Ammon's horn (tissue), 1 donor: ENCODE data around the gene FXYD7.
"Not testable (repeated sequence)": the region's sequence is repeated elsewhere in the genome, so short reads cannot be mapped to it uniquely, and the experiment has no call there.

Source experiments
- DNase-seq: peaks from one replicate; pipeline ENCODE4 v3.0.0-alpha.2; 2016; ENCODE audit warnings: low spot score

The FXYD7 gene

DNA sequence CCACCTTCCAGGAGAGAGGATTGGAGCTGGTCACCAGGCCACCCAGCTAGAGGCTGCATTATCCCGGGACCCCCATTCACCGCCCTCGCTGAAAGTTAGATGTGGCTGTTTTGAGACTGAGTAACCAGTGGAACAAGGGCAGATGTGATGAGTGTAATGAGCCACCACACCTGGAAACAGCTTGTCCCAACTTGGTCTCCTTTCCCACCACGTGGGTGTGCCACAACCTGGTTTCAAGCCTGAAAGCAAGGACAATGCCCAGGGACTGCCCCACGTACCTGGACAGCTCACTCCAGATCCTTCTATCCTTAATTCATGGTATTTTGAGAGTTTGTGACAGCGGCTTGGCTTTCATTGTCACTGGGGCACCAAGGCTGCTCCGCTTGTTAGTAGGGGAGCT is 15.2 kb upstream of the FXYD7 start:
- no peak for DNase-seq

DNA sequence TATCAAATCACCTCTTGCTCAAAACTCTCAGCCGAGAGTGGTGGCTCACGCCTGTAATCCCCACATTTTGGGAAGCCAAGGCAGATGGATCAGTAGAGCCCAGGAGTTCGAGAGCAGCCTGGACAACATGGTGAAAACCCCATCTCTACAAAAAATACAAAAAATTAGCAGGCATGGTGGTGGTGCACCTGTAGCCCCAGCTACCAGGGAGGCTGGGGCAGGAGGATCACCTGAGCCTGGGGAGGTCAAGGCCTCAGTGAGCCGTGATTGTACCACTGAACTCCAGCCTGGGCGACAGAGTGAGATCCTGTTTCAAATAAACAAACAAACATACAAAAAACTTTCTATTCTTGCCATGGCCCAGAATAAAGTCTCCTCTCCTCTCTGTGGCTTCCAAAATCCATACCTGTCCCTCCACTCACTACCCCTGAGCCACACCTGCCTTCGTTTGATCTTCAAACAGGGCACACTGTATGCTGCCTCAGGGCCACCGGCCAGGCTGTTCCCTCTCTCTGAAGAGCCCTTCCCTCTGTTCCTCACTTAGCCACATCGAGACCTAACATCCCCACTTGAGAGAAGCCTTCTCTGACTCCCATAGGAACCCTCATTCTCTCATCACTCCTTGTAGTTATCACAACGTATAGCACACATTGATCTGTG is 14.5 kb upstream of the FXYD7 start:
- no peak for DNase-seq

DNA sequence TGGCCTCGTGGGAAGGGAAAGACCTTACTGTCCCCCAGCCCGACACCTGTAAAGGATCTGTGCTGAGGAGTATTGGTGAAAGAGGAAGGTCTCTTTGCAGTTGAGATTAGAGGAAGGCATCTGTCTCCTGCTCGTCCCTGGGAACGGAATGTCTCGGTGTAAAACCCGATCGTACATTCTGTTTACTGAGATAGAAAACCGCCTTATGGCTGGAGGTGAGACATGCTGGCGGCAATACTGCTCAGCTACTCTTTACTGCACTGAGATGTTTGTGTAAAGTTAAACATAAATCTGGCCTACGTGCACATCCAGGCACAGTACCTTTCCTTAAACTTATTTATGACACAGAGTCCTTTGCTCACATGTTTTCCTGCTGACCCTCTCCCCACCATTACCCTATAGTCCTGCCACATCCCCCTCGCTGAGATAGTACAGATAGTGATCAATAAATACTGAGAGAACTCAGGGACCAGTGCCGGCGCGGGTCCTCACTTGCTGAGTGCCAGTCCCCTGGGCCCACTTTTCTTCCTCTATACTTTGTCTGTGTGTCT is 13.3 kb upstream of the FXYD7 start:
- DNase-seq, result not testable (repeated sequence)

DNA sequence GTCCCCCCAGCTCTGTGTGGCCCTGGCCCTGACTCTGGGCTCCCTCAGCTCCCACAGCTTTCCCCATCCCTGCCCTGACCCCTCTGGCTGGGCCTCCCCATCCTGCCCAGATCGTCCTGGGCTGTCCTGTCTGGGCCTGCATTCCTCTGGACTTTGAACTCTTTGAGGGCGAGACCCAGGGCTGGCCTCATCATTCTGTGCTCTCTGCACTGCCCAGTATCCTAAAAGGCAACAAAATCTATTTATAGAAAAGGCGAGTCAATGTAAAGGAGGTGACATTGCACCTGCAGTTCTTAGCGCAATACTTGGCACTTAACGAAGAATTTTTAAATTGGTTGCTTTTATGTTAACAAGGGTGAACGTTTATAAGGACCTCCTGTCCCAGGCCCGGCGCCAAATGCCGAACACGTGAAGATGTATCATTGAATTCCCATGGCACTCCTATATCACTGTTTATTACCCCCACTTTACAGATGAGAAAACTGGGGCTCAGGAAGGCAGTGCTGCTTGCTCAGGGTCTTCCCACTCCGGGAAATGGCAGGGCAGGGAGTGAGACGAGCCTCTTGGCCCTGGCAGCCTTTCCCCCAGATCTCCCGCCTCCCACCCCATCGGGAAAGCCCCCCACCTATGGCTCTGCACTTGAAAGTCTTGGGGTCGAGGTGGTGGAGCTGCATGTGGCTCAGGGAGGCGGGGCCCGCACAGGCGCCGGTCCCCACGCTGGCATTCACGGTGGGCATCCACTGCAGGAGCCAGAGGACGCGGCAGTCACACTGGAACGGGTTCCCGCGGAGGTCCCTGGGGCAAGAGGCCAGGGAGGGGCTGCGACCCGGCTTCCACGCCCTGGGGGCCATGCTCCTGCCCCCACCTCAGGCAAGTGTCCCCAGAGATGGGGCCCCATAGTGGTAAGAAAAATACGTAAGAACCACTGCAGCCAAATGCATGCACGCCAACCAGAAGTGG is 12.0 kb upstream of the FXYD7 start:
- DNase-seq, result no peak

DNA sequence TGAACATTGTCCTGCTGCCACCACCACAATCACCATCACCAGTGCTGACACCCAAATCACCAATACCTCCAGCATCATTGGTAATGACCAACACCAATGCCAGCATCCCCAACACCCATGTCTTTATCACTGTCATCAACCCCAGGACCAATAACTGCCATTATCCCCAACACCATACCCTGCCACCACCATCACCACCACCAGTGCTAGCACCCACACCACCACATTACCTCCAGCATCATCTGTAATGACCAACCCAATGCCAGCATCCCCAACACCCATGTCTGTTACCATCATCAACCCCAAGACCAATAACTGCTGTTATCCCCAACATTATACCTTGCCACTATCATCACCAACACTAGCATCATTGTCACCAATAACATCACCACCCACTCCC is 10.8 kb upstream of the FXYD7 start:
- DNase-seq, result no peak

DNA sequence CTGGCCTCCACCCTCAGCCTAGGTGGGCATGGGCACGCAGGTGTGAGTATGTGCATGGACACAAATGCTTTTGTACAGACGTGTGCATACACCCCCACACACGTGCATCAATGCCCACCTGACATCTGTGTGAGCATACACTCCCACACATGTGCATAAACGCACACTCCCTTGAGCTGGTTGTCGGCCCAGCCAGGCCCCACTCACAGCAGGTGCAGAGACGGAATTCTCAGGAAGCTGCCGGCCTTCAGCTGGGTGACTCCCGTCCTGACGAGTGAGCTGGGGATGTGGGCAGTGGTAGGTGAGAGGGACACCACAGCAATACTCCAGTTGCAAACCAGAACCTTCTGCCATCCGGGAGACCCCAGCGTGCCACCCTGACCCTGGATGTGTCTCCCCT is 9.2 kb upstream of the FXYD7 start:
- DNase-seq, result no peak

DNA sequence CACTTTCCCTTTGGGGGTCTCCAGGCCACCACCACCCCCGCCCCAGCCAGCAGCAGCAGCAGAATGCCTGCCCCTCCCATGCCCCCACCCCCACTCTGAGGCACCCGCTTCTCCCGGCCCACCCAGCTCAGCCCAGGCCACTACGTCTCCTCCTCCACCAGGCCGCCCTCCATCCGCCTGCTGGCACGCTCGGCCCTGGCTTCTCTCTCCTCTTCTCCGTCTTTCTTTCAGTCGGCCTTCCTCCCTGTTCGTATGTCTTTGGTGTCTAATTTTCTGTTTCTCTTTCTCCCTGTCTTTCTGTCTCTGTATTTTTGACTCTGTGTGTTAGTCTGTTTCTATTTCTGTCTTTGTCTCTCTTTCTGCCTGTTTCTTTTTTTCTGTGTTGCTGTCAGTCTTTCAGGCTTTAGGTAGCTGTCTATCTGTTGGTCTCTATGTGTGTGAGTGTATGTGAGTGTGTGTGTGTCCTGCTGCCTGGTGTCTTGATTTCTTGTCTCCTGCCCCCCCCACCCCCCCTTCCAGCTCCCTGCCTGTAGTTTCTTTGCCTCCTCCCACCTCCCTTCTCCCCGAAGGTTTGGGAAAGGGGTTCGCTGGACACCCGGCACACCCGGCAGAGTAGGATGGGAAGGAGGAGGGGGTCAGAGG is 8.3 kb upstream of the FXYD7 start, which contains the start of gene LGI4:
TSS of gene LGI4 (minus strand) at position 459 of the 642 bp plus-strand sequence. CDS start at position 80, 379 bp downstream.
- peak; percentile 32 for DNase-seq

DNA sequence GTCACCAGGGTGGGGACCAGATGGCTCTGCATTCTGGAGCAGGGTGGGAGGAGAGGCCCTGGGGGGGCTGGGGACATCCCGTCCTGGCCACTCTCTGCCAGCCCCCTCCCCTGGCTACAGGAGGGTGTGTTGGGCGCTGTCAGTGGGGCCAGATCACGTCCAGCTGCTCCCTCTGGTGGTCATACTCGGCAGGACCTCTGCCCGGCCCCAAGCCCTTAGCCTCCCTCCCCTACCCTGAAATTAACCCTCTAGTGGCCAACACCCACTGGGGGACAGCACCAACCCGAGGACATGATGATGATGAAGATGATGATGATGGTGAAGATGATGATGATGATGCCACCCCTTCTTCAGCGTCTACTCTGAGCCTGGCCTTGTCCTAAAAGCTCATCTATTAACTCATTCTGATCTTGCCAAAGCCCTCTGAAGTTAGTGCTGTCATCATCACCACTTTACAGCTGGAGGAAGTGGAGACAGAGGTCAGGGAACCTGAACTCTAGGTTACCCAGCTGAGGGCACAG is 7.6 kb upstream of the FXYD7 start:
- DNase-seq, result peak; percentile 91

DNA sequence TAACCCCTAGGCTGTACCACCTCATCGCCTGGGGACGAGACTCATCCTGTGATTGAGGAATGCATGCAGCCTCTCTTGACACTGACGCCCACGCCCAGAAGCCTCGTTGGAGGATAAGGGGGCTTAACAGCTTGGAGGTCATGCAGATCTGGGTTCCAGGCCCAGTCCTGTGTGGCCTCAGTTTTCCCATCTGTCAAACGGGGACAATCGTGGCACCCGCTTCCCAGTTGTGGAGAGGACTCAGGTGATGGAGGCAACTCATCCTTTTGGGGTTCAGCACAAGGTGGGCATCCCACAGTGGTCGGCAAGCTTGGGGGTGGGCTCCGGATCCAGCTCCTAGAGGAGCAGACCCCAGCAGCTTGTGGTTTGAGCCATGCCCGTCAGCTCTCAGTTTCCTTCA is 6.8 kb upstream of the FXYD7 start:
- no peak for DNase-seq

DNA sequence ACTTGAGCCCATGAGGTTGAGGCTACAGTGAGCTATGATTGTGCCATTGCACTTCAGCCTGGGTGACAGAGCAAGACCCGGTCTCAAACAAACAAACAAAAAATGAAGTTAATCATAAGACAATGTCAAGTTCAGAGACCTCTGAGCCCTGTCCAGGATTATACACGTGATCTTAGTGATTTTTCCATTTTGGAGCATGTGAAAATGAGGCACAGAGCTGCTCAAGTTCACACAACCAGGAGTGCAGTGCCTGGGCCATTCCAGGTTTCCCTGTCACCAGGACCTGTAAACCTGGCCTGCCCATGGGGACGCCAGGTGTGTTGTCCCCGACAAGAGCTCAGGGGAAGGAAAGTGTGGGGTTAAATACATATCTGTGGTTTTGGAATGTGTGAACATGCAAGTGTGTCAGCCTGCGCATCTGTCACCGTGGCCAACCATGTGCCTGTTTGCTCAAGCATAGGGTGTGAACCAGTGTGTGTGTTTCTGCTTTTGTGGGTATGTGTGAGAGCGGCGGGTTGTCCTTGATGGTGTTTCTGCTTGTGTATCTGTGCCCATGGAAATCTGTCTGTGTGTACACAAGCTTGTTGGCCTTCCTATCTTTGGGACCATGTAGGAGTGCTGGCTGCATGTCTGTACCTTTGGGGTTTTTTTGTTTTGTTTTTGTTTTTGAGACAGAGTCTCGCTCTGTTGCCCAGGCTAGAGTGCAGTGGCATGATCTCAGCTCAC is 5.9 kb upstream of the FXYD7 start:
- no peak for DNase-seq

DNA sequence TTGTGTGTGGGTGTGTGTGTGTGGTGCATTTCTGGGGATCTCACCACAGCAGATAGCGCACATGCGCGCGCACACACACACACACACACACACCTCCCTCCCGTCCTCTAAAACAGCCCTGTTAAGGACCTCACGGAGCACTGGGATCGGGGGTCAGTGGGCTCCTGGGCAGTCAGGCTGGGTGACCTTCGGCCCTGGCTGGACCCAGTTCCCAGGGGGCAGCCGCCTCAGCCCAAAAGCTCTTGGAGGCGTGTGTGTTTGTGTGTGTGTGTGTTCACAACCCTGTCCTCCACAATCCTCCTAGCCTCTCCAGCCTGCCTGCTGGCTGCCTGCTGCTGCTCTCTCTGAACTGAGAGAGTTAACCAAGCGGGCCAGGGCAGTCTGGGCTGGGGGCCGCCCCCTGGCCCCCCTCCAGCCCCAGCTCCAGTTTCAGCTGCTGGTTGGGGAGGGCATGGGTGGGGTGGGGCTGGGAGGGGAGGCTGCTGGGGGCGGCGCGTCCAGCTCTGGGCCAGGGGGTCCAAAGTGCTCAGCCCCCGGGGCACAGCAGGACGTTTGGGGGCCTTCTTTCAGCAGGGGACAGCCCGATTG is 4.7 kb upstream of the FXYD7 start, which contains the start of gene FXYD1:
TSS of gene FXYD1 (plus strand) at position 520 of the 588 bp plus-strand sequence. CDS start 1,256 bp downstream, outside the sequence.
- no peak for DNase-seq

DNA sequence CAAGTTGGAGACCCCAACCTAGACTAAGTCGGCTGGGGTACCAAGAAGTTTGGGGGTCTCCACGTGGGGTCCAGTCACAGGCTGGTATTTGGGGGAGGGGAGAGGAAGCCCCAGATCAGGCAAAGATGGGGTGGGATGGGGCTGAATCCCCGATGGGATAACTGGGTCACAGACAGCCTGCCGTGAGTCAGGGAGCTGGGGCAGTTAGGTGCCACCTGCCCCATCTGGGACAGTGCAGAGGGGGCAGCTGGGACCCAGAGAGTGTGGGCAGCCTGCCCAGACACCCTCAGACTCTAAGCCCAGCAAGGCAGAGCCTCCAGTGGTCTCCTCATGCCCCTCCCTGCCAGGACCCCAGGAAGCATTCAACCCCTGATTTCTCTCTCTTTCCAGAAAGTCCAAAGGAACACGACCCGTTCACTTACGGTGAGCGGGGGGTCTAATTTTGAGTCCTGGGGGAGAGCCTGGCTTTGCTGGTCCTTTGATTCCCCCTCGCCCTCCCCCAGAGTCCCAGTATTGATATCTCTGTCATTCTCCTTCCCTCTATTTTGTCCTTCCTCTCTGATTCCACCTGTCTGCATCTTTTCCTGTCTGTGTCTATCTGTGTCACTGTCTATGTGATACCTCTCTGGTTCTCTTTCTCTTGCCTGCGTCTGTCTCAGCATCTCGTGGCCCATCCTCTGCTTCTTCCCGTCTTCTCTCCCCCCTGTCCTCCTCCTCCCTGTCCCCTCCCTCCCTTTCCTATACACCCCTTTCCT is 2.7 kb upstream of the FXYD7 start:
- no peak for DNase-seq

DNA sequence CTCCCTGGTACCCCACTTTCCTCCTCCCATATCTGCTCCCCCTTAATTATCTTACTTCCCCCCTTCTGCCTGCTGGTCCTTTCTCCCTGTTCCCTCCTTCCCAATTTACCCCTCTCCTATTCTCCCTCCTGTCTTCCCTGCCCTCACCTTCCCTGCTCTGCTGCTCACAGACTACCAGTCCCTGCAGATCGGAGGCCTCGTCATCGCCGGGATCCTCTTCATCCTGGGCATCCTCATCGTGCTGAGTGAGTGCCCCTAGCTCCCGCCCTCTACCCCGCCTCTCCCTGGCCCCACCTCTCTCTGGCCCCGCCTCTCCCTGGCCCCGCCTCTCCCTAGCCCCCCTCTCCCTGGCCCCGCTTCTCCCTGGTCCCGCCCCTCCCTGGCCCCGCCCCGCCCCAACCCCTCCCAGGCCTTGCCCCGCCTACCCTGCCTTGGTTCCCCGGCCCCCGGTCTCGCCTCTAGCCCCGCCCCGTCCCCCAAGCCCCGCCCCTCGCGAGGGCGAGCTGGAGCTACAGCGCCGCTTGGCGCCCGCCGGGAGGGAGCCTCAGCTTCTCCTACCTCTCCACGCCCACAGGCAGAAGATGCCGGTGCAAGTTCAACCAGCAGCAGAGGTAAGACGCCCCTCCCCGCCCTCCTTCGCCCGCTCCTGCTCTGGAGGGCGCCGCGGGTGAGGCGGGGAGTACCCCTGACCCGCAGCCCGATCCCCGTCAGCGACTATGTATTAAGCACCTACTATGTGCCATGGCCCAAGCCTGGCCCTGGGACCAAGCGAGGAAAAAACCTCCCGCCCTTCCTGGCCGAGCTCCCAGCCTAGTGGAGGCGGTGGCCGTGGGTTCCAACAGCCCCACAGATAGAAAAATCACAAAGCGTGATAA is 1.9 kb upstream of the FXYD7 start:
- peak; percentile 96 for DNase-seq

DNA sequence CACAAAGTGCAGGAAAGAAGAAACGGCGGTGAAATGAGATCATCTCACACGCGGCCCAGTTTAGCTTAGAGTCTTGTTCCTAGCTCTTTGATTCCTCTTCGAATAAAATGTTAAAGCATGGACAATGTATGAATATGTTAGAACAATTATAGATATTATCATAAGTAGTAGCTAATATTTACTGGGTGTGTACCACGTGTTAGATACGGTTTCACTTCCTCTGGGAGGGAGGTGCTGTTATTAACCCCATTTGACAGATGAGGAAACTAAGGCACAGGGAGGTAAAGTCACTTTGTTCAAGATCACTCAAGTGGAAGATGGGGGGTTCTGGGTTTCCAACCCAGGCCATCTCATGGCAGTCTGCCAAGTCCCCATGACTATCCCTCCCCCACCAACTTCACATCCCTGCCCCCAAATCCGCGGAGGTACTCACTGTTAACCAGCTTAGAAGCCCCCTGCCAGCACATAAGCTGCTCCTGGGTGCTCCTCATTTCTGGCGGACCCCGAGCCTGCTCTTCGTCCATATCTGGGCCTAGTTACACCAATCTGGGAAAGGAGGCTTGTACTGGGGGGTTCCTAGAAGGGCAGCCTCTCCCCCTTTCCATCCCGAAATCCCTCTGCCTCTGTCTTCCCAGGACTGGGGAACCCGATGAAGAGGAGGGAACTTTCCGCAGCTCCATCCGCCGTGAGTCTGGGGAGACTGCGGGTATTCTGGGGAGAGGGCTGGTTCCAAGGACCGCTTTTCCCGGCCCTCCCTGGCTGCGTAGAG is 1.0 kb upstream of the FXYD7 start:
- no peak for DNase-seq

DNA sequence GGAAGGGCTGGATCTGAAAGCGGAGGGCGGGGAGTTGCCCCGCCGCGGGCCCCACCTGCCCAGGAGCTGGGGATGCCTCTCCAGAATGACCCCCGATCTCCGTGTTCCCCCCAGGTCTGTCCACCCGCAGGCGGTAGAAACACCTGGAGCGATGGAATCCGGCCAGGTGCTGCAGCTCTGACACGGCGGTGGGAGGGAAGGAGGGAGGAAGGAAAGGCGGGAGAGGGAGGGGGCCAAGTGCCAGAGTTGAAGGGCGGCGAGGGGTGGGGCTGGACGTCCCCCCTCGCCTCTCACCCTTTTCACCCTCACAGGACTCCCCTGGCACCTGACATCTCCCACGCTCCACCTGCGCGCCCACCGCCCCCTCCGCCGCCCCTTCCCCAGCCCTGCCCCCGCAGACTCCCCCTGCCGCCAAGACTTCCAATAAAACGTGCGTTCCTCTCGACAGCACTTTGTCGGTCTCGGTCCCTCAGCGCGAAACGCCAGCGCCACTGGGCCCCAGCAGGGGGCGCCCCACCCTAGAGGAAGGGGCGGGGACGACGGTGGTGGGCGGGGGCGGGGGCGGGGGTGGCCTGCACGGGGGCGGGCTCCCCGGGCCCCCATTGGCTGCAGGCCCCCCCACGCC is 337 bp upstream of the FXYD7 start:
- DNase-seq, result no peak

DNA sequence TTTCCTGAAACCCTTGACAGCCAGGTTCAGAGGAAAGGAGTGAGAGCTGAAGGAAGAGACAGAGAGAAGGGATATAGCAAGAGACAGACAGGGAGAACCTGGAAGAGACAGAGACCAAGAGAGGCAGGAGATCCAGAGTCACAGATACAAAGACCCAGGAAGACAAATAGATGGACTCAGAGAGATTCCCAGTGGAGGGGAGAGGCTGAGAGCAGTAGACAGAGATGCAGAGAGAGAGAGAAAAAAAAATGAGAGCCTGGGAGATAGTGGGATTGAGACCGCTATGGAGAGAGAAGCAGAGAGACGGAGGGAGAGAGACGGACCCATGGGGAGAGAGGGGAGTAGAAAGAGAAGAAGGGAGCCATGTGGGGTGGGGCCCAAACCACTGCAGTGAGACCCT is 763 bp downstream of the FXYD7 start:
- DNase-seq, result no peak

DNA sequence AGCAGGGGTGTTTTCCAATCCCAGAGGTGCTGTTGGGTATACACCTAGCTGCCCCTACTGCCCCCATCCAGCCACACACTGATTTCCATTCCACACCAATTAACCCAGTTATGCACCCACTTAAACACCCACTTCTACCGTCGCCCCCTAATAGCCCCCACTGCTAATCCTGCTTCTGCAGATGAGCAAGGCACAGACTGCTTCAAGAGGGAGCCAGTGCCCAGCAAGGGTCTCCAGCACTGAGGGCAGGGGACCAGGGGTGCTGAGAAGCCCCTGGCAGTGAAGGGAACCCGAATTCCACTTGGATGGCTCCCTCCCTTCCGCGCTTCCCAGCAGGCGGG is 1.2 kb downstream of the FXYD7 start:
- DNase-seq, result no peak
